Muscle of leg (tissue), 11 donors: ENCODE results near the gene SHB. TPM values are rescaled to one million over a fixed set of nuclear protein-coding genes. Genes with fewer than 3 reads are reported as not detected.

ENCODE experiments used
- DNase-seq: peaks from one replicate; pipeline ENCODE4 v3.0.0; 2013
- H3K27ac ChIP-seq: one replicate; pipeline ENCODE4 v1.5.1; 2013; ENCODE audit warnings: mild to moderate bottlenecking, low read length, control low read depth
- H3K27me3 ChIP-seq: one replicate; pipeline ENCODE4 v1.6.1; 2013; ENCODE audit warnings: low read length; ENCODE audit not compliant: control insufficient read depth, insufficient read depth
- H3K36me3 ChIP-seq: one replicate; pipeline ENCODE4 v1.6.1; 2013; ENCODE audit warnings: low read length; ENCODE audit not compliant: control insufficient read depth, insufficient read depth
- H3K4me1 ChIP-seq: one replicate; pipeline ENCODE4 v1.6.1; 2013; ENCODE audit warnings: low read length; ENCODE audit not compliant: control insufficient read depth, insufficient read depth
- H3K4me3 ChIP-seq: one replicate; pipeline ENCODE4 v1.5.1; 2013; ENCODE audit warnings: low read length, control low read depth
- H3K9me3 ChIP-seq: replicated peaks from 2 replicates; pipeline ENCODE4 v1.6.1; 2013; ENCODE audit warnings: low read depth, low read length; ENCODE audit not compliant: control insufficient read depth
- WGBS: methylation state at CpG from one replicate; pipeline ENCODE4 v1.1.5; 2013; ENCODE audit warnings: missing lambda C conversion rate; ENCODE audit not compliant: insufficient coverage; 5-methylcytosine and 5-hydroxymethylcytosine counted together
- polyA plus RNA-seq, 8 donors: library from polyadenylated mRNA; unstranded; fragments of 120-200 nt; gene quantifications; one replicate each; pipeline versions ENCODE4 v1.2.1 to v1.2.3, GENCODE V29; 2013; ENCODE audit warnings: inconsistent platforms in 1 of 8, low replicate concordance in 1 of 8; ENCODE audit not compliant: insufficient read length in 8 of 8, insufficient read depth in 1 of 8
- total RNA-seq: library from RNA; stranded (reverse); fragments of 120-200 nt; gene quantifications from one replicate; pipeline ENCODE4 v1.2.4, GENCODE V29; 2013

SHB gene
- total and polyA plus RNA-seq, 9 donors, result 5.0 to 9.1 (median 6.2) TPM

DNA sequence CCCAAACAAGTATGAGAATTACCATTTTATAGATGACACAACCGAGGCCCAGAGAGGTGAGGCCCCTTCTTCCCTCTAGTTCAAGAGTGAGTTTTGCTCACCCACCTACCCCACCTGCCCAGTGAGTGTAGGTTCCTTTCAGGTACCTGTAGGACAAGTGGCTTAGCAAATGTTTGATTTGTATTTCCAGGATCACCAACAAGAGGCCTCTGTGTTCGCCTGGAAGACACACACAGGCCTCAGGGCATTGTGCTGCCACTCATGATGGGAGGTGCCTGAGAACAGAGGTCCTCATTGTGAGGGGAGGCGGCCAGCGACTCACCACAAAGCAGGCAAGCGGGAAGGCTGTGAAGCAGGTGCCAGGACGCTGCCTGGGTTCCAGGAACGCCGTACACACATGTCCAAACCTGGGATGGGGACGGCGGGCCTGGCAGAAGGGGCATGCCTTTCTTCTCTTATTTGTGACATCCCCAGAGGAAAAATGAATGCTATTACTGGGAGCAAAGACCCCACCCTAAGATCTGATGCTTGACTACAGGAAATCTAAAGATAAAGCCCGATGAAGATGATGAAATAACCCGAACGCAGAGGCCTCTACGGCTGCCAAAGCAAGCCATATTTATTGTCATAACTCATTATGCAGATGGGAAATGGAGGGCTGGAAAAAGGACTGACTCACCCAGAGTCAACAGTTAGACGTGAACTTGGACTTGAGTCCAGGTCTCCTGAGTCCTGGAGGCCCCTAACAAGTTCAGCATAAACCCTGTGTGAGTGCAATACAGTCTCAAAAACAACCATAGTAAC is 104.9 kb downstream of the SHB start:
- Histone ChIP-seq H3K9me3 (no peaks in the 10 kb centered on the region), H3K36me3 (no peaks in the 10 kb centered on the region), H3K4me1 (peaks cover 18% of the 10 kb centered on the region), H3K4me3 (no peak overlapping the region), H3K27me3 (no peaks in the 10 kb centered on the region), H3K27ac (no peak overlapping the region)
- DNase-seq, result peak; percentile 82
- WGBS, result 75% methylated on average over 5 of the region's 15 CpGs

- Histone ChIP-seq H3K4me1 (peaks cover 9% of the 10 kb centered on the region), H3K9me3 (no peaks in the 10 kb centered on the region), H3K27ac (no peak overlapping the region), H3K27me3 (no peaks in the 10 kb centered on the region), H3K36me3 (no peaks in the 10 kb centered on the region), H3K4me3 (no peak overlapping the region)
- no peak for DNase-seq
- 67% methylated on average over 1 of the region's 3 CpGs for WGBS
Measured at GRCh38 chr9:37961351-37961750, 107.7 kb downstream of the SHB start.

- Histone ChIP-seq H3K4me1 (peaks cover 9% of the 10 kb centered on the region), H3K27me3 (no peaks in the 10 kb centered on the region), H3K4me3 (no peak overlapping the region), H3K9me3 (no peaks in the 10 kb centered on the region), H3K36me3 (peaks cover 4% of the 10 kb centered on the region), H3K27ac (no peak overlapping the region)
- DNase-seq, result no peak
- 94% methylated on average over 3 of the region's 3 CpGs for WGBS
Measured at GRCh38 chr9:37960631-37961030, 108.4 kb downstream of the SHB start.

- DNase-seq, result no peak
- H3K27me3 ChIP-seq, result no peaks in the 10 kb centered on the region
- peaks cover 9% of the 10 kb centered on the region for H3K4me1 ChIP-seq
- H3K27ac ChIP-seq, result no peak overlapping the region
- no CpG with 5 or more reads among the region's 4 CpGs for WGBS
- H3K9me3 ChIP-seq, result no peaks in the 10 kb centered on the region
- no peak overlapping the region for H3K4me3 ChIP-seq
- peaks cover 10% of the 10 kb centered on the region for H3K36me3 ChIP-seq
Measured at GRCh38 chr9:37959976-37960375, 109.1 kb downstream of the SHB start.

DNA sequence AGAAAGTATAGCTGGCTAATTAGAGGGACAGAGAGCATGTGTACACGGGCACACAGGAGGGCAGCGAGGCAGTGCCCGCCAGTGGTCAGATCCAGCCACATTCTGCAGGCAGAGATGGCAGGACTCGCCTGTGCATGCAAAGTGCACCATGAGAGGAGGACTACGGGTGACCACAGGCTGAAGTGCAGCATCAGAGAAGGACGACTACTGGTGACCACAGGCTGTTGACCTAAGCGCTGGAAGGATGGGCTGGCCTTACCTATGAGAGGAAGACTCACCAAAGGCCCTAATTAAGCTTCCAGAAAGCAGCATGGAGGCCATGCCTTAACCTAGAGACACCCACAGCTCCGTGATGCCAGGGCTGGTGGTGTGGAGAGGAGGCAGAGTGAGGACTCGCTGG is 110.9 kb downstream of the SHB start:
- Histone ChIP-seq H3K4me1 (peaks cover 6% of the 10 kb centered on the region), H3K27me3 (no peaks in the 10 kb centered on the region), H3K36me3 (peaks cover 17% of the 10 kb centered on the region), H3K27ac (no peak overlapping the region), H3K9me3 (no peaks in the 10 kb centered on the region), H3K4me3 (no peak overlapping the region)
- no peak for DNase-seq
- WGBS, result 96% methylated on average over 7 of the region's 9 CpGs

DNA sequence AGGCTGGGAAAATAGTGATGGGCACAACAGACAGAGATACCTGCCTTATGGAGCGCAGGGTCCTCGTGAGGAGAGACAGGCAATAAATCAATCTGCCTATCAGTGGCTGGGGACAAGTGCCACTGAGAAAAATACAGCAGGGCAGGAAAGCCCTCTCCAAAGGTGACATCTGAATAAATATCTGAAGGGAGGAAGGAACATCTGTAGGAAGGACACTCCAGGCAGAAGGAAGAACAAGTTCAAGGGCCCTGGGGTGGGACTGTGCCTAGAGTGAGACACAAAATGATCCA is 111.4 kb downstream of the SHB start:
- no peaks in the 10 kb centered on the region for H3K27me3 ChIP-seq
- H3K36me3 ChIP-seq, result peaks cover 17% of the 10 kb centered on the region
- DNase-seq, result no peak
- H3K27ac ChIP-seq, result no peak overlapping the region
- WGBS, result 81% methylated on average over 2 of the region's 2 CpGs
- H3K4me3 ChIP-seq, result no peak overlapping the region
- peaks cover 6% of the 10 kb centered on the region for H3K4me1 ChIP-seq
- no peaks in the 10 kb centered on the region for H3K9me3 ChIP-seq

DNA sequence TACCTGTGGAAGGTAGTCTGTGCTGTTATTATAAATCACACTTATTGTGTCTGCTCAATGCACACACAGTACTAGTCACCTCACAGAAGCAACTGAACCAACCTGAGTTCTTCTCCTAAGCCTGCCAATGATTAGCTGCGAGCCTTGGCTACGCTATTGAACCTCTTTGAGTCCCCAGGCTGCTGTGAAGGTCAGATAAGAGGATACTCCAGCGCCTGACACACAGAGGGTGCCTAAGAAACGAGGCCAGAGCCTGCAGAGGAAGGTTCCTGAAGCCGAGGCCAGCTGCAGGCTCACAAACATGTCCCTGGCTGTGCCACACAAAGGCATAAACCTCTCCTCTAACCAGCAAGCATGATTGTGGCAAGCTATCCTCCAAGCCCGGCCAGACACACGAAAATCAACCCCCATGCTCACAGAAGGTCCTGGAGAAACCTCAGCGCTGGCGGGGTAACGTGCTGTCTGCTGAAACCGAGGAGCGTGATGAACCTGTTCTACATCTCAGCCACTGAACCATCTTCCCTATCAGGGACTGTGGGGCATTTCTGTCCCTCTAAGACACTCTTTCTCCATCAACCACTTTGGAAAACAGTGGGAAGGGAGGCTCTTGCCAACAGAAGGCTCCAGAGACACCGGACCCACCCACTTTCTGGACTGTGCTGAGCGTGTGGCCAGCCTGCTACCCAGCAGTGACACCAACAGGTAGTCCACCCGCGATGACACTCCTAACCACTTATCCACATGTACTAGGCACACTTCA is 111.9 kb downstream of the SHB start:
- WGBS, result 81% methylated on average over 11 of the region's 16 CpGs
- Histone ChIP-seq H3K4me3 (no peak overlapping the region), H3K27ac (no peak overlapping the region), H3K36me3 (peaks cover 18% of the 10 kb centered on the region), H3K9me3 (no peaks in the 10 kb centered on the region), H3K27me3 (no peaks in the 10 kb centered on the region), H3K4me1 (peaks cover 6% of the 10 kb centered on the region)
- no peak for DNase-seq

DNA sequence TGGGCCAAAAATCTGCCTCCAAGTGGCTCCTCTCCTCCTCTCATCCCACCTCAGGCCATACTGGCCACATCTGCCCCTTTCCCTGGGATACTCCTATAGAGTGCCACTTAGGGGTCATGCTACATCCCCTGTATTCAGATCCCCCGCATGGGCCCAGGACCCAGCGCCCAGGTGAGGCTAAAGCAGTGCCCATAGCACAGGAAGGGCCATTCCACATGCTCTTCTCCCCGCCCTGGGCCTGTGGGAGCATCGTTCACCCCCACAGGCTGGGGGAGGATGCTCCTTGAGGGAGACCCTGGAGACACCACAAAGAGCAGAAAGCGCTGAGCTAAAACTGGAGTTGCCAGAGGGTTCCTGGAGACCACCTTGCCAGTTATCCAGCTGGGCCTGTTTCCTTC is 112.6 kb downstream of the SHB start:
- Histone ChIP-seq H3K4me3 (no peak overlapping the region), H3K36me3 (peaks cover 21% of the 10 kb centered on the region), H3K9me3 (no peaks in the 10 kb centered on the region), H3K27me3 (no peaks in the 10 kb centered on the region), H3K27ac (no peak overlapping the region), H3K4me1 (peaks cover 8% of the 10 kb centered on the region)
- DNase-seq, result no peak
- 84% methylated on average over 4 of the region's 5 CpGs for WGBS

- WGBS, result 88% methylated on average over 11 of the region's 16 CpGs
- Histone ChIP-seq H3K4me3 (no peak overlapping the region), H3K36me3 (peaks cover 26% of the 10 kb centered on the region), H3K27me3 (no peaks in the 10 kb centered on the region), H3K27ac (no peak overlapping the region), H3K4me1 (peaks cover 9% of the 10 kb centered on the region), H3K9me3 (no peaks in the 10 kb centered on the region)
- no peak for DNase-seq
Measured at GRCh38 chr9:37955781-37956422, 113.1 kb downstream of the SHB start.

GRCh38 chr9:37954581-37954981 is 114.4 kb downstream of the SHB start:
- Histone ChIP-seq H3K9me3 (no peaks in the 10 kb centered on the region), H3K4me1 (peaks cover 11% of the 10 kb centered on the region), H3K27me3 (no peaks in the 10 kb centered on the region), H3K27ac (no peak overlapping the region), H3K36me3 (peaks cover 30% of the 10 kb centered on the region), H3K4me3 (no peak overlapping the region)
- WGBS, result 51% methylated on average over 3 of the region's 3 CpGs
- no peak for DNase-seq
